GM21360 (cell line): ENCODE results near the gene ALKBH3.
A peak's percentile ranks its signal among the peaks of the same experiment; 100 is the strongest.

Experiments used
- ATAC-seq: cut with Tn5 transposase; IDR thresholded peaks from one replicate; pipeline ENCODE4 v1.9.1; 2021; ENCODE audit warnings: mild to moderate bottlenecking, moderate library complexity; ENCODE audit not compliant: unreplicated experiment

Gene ALKBH3

DNA sequence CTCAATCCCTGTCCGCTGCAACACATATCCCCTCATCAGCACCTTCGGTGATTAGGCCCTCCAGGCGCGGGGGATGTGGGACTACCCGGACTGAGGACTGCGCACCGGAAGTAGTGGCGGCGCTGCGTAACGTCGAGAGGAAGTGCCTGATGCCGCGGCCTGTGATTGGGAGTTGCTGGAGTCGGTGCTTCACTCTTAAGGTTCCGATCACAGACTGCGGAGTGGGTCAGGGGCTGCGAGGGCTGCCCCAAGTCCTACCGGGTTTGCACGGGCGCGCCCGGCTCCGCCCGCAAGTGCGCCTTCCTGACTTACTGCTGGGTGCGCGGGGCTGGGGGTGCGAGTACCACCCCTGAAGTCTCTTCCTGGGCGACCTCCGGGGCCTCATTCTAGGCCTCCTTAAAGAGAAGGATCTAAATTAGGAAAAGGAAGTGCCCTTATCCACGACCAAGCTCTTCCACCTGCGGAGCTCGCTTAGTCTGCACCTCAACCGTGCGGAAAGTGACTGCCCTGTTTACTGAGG lies at the start of gene ALKBH3:
ALKBH3 (plus strand) TSS at position 192 of the 520 bp plus-strand sequence. CDS start 1,822 bp downstream, outside the sequence.
- ATAC-seq, result peak; percentile 99

GRCh38 chr11:43830928-43831440 lies 49.6 kb upstream of the ALKBH3 start:
- no peak for ATAC-seq

DNA sequence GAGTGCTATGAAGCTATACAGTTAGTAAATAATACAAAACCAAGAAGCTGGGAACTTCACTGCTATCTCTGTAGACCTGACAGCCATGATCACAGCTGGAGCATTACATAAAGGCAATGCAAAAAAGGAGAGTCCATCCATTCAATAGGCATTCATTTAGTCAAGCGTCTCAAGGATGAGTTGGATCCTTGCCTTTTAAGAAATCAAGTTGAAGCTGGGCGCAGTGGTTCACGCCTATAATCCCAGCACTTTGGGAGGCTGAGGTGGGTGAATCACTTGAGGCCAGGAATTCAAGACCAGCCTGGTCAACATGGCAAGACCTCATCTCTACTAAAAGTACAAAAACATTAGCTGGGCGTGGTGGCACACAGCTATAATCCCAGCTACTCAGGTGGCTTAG lies 48.1 kb upstream of the ALKBH3 start:
- ATAC-seq, result no peak

- no peak for ATAC-seq
Observed at GRCh38 chr11:43833657-43834073, 47.0 kb upstream of the ALKBH3 start.

- no peak for ATAC-seq
Observed at GRCh38 chr11:43834286-43834685, 46.3 kb upstream of the ALKBH3 start.

DNA sequence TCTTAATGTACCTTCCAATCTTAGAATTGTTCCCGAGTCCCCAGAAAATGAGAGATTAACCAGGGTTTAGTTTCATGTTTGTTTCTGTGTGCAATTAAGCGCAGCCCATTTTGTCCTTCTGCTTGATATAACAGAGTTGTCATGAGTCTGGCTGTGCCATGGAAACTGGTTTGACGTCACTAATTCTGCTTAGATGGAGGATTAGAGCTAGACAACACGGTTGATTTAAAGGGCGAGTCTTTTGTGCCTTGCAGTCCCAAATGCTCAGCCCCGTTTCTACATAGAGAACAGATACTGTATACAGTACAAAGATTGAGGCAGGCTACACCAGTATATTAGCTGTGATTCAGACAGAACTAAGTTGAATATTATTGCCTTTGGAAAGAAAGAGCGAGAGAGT lies 45.5 kb upstream of the ALKBH3 start:
- no peak for ATAC-seq

DNA sequence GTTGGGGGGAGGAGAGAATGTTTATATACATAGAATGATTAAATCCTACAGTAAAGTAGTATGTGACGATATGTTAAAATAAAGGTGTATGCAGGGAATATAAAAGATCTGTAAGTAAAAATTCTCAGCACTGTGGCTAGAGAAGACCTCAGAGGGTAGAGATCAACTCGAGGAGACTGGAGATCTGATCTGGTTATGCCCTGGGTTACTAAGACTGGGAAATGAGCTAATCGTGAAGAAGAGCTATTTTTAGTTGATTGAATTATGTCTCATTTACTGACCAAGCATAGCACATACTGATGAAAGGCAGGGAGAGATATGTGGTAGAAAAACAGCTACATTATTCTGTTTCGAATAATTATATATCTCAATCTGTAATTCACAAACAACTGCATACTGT lies 42.8 kb upstream of the ALKBH3 start:
- ATAC-seq, result no peak

GRCh38 chr11:43842021-43842420 lies 38.6 kb upstream of the ALKBH3 start:
- no peak for ATAC-seq

- ATAC-seq, result no peak
Observed at GRCh38 chr11:43845816-43846215, 34.8 kb upstream of the ALKBH3 start.

DNA sequence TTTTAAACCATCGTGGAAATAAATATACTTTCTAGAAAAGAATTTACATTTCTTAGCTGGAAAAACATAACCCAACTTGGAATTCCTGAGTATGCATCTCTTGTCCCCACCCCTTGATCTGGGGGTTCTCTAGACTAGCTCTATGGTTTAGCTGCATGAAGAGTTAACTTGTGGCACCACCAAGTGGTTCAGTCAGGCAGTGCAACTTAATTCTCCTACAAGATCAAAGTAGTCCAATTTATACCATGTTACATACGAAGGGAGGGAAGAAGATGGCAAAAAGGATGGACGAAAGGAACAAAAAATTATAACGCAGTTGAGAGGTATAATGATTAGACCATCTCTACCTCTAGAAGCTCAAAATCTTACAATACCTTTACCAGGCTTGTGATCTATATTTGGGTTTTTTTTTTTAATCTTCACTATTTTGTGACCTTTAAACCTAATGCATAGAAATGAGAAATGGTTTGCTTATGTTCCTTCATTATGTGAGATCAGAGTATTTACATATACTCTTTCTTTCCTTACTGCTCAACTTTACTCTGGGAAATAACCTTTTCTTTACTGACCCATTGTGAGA lies 28.5 kb upstream of the ALKBH3 start:
- ATAC-seq, result no peak

- ATAC-seq, result no peak
Observed at GRCh38 chr11:43853781-43854180, 26.9 kb upstream of the ALKBH3 start.

DNA sequence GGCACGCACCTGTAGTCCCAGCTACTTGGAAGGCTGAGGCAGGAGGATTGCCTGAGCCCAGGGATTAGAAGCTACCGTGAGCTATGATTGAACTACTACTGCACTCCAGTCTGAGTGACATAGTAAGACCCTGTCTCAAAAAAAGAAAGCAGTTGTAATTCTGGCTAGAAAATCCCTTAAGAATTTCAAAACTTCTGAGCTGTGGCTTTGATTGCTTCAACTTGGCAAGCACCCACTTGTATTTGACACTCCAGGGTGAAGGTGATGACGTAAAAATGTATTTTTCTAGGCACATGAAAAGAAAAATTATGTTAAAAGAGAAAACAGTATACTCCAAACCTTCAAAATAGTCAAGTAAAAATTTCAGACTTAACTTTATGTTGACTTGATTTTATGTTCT lies 23.6 kb upstream of the ALKBH3 start:
- no peak for ATAC-seq

DNA sequence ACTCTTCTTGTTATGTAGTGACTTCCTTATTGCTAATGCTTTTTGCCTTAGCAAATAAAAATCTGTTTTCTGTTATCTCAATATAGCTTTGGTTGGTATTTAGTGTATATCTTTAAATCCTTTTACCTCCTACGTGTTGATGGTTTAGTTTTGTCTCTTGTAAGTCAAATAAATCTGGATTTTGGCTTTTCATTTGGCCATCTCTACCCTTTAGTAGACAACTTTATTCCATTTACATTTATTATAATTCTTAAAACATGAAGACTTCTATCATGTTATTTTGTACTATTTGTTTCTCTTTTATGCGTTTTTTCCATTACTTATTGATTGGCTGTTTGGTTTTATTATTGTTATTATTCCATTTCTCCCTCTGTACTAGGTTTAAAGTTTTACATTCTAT lies 19.5 kb upstream of the ALKBH3 start:
- no peak for ATAC-seq

DNA sequence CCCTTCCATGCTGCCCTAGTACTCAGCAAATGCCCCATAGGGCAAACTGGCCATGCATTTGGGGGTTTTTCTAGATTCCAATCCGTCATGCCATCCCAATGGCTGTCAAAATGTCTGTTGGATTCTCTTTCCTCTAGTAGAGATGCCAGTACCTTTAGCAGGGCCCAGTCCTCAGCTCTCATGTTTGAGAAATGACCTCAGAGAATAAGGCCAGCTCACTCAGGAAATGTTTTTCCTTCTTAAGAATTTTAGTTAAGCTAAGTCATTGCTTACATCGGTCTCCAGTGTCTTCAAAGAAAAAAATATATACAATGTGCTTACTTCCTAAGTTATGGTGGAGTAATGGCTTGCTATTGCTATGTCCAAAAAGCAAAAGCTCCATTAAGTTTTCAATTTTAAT lies 14.1 kb upstream of the ALKBH3 start:
- ATAC-seq, result no peak

- no peak for ATAC-seq
Observed at GRCh38 chr11:43866969-43867368, 13.7 kb upstream of the ALKBH3 start.

DNA sequence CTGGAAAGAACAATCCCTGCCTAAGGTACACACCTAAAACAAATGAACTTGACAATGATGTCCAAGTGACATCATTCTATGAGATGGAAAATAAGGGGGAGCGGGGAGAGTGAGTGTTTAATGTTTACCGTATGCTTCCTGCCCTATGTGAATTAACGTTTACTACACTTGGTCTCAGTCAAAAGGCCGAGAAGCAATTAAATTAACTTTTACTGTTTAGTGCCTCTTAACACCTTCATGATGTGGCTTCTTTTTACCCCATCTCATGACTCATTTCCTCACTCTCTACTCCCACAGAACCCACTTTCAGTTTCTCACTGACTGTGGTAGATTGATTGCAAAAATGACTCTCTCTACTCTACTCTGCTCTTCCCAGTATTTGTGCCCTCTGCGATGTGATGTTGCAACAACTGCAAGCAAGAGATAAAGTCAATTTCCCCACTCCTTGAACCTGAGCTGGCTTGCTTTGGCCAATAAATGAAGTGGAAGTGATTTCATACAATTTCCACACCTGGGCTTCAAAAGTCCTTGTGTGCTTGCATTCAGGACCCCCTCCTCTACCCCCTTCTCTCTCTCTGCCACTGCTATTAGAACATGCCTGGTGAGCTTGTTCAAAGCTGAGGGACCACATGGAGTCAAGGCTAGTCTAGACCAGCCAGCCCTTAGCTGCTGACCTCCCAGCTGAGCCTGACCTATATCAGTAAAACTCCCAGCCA lies 11.6 kb upstream of the ALKBH3 start:
- ATAC-seq, result peak; percentile 100

DNA sequence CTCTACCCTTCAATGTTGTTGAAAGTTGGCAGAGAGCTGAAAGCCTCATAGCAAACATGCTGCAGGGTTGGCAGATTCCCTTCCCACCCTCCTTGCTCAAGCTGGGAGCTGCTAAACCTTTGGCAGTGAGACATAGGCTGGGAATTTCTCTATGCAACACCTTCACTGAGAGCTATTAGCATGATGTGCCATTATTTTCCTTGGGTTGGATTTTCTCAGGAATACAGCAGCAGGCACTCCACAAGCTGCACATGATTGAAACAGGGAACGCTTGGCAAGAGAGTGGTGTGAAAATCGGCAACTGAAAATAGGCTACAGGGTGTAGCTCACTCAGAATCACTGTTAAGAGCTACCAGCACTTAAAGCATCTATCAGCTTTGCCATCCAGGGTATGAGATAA lies 9.6 kb upstream of the ALKBH3 start:
- no peak for ATAC-seq

DNA sequence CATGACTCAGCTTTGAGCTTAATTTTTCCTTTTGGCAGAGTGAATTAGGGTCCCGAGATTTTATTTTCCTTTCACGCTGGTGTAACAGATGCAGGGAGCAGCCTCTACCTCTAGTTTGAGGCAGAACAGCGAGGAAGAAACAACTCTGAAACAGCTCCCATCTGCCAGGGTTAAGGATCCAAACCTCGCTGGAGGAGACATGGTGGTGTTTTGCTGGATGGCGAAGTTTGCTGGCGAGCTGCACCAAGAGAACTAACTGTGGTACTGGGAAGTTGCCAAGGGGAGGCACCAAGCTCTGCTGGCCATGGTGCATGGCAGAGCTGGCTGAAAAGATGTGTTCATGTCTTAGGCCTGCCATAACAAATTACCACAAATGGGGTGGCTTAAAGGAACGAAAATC lies 7.6 kb upstream of the ALKBH3 start:
- ATAC-seq, result no peak

- no peak for ATAC-seq
Observed at GRCh38 chr11:43874078-43874477, 6.6 kb upstream of the ALKBH3 start.

DNA sequence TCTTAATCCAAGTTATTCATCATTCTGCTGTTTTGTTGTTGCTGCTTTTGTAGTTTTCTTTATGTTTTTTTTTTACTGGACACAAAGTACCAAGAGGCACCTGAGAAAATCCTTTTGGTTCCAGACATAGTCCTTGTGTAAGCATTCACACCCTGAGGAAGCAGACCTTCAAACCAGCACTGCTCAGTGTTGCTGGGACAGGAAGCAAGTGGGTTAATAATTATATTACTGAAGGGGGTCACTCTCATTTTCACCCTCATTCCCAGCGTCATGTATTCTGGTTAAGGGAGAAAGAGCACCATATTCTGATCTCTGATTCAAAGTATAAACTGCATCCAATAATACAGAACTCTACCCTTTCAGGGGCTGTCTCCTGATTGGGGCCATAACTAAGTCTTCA lies 5.9 kb upstream of the ALKBH3 start:
- no peak for ATAC-seq

GRCh38 chr11:43879789-43880639 lies 617 bp upstream of the ALKBH3 start:
- no peak for ATAC-seq
